ENCODE results near the gene ACP3. TPM values are rescaled to one million over a fixed set of nuclear protein-coding genes. Genes with fewer than 3 reads are reported as not detected.

Gene ACP3
- total RNA-seq, 1 donor, result 0.63 TPM

DNA sequence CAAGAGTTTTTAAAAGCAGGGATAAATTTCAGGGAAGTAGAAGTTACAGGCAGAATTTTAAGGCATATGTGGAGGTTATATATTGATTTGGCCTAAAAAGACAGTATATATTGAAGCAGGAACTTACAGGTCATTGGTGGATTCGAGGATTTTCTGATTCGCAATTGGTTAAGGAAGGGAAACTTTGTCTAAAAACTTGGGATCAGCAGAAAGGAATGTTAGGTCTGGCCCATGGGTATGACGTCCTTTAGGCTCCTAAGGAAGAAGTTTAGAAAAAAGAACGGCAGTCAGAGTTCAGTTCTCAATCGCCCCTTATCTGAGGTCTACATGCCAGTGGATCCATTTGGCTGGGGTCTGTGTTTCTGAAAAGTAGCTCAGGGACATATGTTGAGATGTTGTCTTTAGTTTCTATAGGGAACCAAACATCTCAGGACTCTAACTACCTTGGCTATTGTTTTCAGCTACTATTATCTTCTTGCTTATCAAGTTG is 33.2 kb upstream of the ACP3 start:
- peak; percentile 21 for DNase-seq (ENCODE audit: low read depth)
- TF ChIP-seq, protein P1, sequence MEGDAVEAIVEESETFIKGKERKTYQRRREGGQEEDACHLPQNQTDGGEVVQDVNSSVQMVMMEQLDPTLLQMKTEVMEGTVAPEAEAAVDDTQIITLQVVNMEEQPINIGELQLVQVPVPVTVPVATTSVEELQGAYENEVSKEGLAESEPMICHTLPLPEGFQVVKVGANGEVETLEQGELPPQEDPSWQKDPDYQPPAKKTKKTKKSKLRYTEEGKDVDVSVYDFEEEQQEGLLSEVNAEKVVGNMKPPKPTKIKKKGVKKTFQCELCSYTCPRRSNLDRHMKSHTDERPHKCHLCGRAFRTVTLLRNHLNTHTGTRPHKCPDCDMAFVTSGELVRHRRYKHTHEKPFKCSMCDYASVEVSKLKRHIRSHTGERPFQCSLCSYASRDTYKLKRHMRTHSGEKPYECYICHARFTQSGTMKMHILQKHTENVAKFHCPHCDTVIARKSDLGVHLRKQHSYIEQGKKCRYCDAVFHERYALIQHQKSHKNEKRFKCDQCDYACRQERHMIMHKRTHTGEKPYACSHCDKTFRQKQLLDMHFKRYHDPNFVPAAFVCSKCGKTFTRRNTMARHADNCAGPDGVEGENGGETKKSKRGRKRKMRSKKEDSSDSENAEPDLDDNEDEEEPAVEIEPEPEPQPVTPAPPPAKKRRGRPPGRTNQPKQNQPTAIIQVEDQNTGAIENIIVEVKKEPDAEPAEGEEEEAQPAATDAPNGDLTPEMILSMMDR (IDR thresholded peaks at IDR 0.05; ENCODE audit: insufficient read depth, low read length), result no peak
- H3K4me3 ChIP-seq (ENCODE audit: low read depth, low read length), result no peak overlapping the region

DNA sequence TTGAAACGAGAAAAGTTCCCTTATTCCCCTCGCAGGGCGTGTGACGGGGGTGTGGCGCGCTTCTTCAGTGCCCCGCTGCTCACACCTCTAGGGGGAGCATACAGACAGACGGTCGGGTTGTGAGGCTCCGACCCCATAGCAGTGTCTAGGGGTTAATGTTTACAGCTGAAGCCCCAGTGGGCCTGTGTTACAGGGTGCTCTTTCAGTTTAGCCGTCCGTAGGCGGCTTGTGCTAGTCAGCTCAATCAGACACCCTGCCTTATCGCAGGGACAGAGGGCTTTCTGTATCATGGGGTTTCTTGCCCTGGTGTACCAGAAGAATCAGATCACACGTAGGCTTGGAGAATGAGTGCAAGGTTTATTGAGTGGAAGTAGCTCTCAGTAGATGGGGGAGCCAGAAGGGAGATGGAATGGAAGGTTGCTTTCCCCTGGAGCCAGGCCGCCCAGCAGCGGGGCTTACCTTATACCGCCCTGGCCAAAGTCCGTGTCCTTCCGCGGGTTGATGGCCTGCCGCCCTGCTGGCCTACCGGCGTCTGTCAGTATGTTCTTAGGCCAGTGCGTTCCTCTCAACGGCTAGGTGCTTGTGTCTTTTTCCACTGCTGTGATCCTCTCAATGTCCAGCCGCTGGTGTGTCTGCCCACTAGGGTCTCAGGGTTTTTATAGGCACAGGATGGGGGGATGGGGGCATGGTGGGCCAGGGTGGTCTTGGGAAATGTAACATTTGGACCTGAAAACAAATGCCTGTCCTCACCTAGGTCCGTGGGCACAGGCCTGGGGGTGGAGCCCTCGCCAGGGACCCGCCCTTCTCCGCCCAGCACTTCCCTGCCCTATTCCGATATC is 32.2 kb upstream of the ACP3 start:
- H3K4me3 ChIP-seq (ENCODE audit: low read depth, low read length), result no peak overlapping the region
- DNase-seq (ENCODE audit: low read depth), result no peak
- TF ChIP-seq, protein P1 (IDR thresholded peaks at IDR 0.05; ENCODE audit: insufficient read depth, low read length), result no peak

DNA sequence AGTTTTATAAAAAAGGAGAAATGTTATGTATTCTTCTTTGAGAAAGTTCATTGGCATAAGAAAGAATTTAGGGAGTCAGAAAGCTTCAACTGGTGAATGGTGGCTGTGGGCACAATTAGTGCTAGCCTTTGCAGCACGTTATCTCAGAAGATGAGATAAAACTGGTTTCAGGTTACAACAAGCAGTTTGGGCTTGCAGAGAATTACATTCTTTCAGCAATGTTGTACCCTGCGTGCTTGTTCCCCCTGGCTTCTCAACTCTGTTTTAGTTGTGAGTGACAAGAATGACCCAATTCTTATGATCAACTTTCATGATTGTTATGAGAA is 31.6 kb upstream of the ACP3 start:
- peak; percentile 35 for DNase-seq (ENCODE audit: low read depth)
- no peak overlapping the region for H3K4me3 ChIP-seq (ENCODE audit: low read depth, low read length)
- TF ChIP-seq, protein P1 (IDR thresholded peaks at IDR 0.05; ENCODE audit: insufficient read depth, low read length), result no peak

DNA sequence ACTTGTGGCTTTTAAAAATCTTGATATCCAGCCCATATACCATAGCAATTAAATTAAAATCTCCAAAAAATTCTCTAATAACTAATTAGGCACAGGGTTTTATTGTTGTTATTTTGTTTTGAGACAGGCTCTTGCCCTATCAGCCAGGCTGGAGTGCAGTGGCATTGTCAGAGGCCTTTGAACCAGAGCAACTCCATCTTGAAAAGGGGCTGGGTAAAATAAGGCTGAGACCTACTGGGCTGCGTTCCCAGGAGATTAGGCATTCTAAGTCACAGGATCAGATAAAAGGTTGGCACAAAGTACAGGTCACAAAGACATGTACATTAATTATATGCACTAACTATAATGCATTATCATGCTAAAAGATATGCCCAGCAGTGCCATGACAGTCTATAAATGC is 31.2 kb upstream of the ACP3 start:
- TF ChIP-seq, protein P1 (IDR thresholded peaks at IDR 0.05; ENCODE audit: insufficient read depth, low read length), result no peak
- no peak overlapping the region for H3K4me3 ChIP-seq (ENCODE audit: low read depth, low read length)
- DNase-seq (ENCODE audit: low read depth), result no peak

DNA sequence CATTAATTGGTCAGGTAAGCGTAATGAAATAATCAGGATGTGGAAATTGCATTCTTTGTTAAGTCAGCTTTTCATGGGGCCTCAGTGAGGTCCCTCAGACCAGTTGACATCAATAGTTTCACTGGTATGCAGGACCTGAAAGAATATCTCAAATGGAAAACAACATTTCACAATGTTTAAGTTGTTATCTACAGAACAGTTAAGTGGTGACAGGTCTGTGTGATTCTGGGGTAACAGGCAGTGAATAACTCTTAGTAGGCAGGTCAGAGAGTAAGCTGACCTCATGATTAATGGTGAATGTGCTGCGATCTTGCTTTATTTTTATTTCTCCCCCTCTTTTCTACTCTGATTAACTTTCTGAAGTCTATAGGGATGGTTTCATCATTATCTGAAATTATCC is 28.9 kb upstream of the ACP3 start:
- TF ChIP-seq, protein P1 (IDR thresholded peaks at IDR 0.05; ENCODE audit: insufficient read depth, low read length), result no peak
- H3K4me3 ChIP-seq (ENCODE audit: low read depth, low read length), result no peak overlapping the region
- DNase-seq (ENCODE audit: low read depth), result peak; percentile 41

DNA sequence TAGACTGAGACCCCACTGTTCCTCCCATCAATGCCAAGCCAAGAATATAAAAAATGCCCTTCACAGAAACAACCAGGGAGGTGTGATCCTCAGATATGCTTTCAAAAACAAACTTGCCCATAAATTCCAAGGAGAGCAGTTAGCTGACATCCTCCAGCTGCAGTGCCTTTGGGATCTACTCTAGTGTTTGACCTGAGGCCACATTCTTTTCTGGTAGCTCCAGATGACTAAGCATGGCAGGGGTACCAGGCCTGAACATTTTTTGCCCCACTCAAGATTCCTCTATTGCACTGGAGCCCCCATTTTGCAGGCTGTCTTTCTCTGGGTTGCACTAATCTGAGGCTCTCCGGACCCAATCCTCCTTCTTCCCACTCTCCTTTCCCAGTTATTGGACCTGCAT is 27.9 kb upstream of the ACP3 start:
- H3K4me3 ChIP-seq (ENCODE audit: low read depth, low read length), result no peak overlapping the region
- DNase-seq (ENCODE audit: low read depth), result no peak
- TF ChIP-seq, protein P1 (IDR thresholded peaks at IDR 0.05; ENCODE audit: insufficient read depth, low read length), result no peak

Data from fibroblast of the aortic adventitia (primary cell).